HG03280 (cell line): ENCODE measurements around the gene SBSN.
A peak's percentile ranks its signal among the peaks of the same experiment; 100 is the strongest.

Experiments used
- ATAC-seq: cut with Tn5 transposase; IDR thresholded peaks from one replicate; pipeline ENCODE4 v1.9.1; 2021; ENCODE audit warnings: mild to moderate bottlenecking, moderate library complexity; ENCODE audit not compliant: unreplicated experiment

Gene SBSN

GRCh38 chr19:35509861-35510625 lies 18.1 kb downstream of the SBSN start:
- no peak for ATAC-seq

GRCh38 chr19:35509018-35509652 lies 19.0 kb downstream of the SBSN start:
- ATAC-seq: no peak

- no peak for ATAC-seq
Observed at GRCh38 chr19:35508129-35508528, 20.0 kb downstream of the SBSN start.

GRCh38 chr19:35507561-35507960 lies 20.6 kb downstream of the SBSN start:
- ATAC-seq: no peak

- ATAC-seq: no peak
Observed at GRCh38 chr19:35506011-35506410, 22.1 kb downstream of the SBSN start.

GRCh38 chr19:35502751-35503150 lies 25.4 kb downstream of the SBSN start:
- ATAC-seq: no peak

GRCh38 chr19:35501684-35502083 lies 26.4 kb downstream of the SBSN start:
- no peak for ATAC-seq

- ATAC-seq: no peak
Observed at GRCh38 chr19:35500611-35501010, 27.5 kb downstream of the SBSN start.

- ATAC-seq: no peak
Observed at GRCh38 chr19:35498984-35499527, 29.1 kb downstream of the SBSN start.

- ATAC-seq: no peak
Observed at GRCh38 chr19:35498220-35498619, 29.9 kb downstream of the SBSN start.

- ATAC-seq: no peak
Observed at GRCh38 chr19:35497406-35497805, 30.7 kb downstream of the SBSN start.

- ATAC-seq: peak; percentile 72
Observed at GRCh38 chr19:35495107-35496064, 32.7 kb downstream of the SBSN start.

GRCh38 chr19:35493971-35494370 lies 34.1 kb downstream of the SBSN start:
- no peak for ATAC-seq

GRCh38 chr19:35491836-35492360 lies 36.2 kb downstream of the SBSN start:
- ATAC-seq: no peak

GRCh38 chr19:35490364-35490763 lies 37.7 kb downstream of the SBSN start, which contains the start of gene KRTDAP:
KRTDAP (minus strand) TSS chr19:35490464; CDS start chr19:35490442, 22 bp downstream.
- no peak for ATAC-seq

GRCh38 chr19:35488677-35489076 lies 39.4 kb downstream of the SBSN start:
- no peak for ATAC-seq

GRCh38 chr19:35487656-35488182 lies 40.4 kb downstream of the SBSN start:
- no peak for ATAC-seq

- no peak for ATAC-seq
Observed at GRCh38 chr19:35486268-35486708, 41.8 kb downstream of the SBSN start.

- ATAC-seq: no peak
Observed at GRCh38 chr19:35484252-35485036, 43.7 kb downstream of the SBSN start.

GRCh38 chr19:35483089-35483488 lies 45.0 kb downstream of the SBSN start:
- no peak for ATAC-seq
